GM21423 (cell line): ENCODE measurements around the gene DYNLT5.
"Not testable (repeated sequence)": the region's sequence is repeated elsewhere in the genome, so short reads cannot be mapped to it uniquely, and the experiment has no call there.

Experiments
- ATAC-seq: cut with Tn5 transposase; IDR thresholded peaks from one replicate; pipeline ENCODE4 v1.9.1; 2021; ENCODE audit warnings: mild to moderate bottlenecking, moderate library complexity; ENCODE audit not compliant: unreplicated experiment

DYNLT5 gene

GRCh38 chr1:66752000-66752592 lies at the start of gene DYNLT5:
DYNLT5 (plus strand) TSS chr1:66752459; CDS start chr1:66754659, 2,200 bp downstream.
- peak; percentile 60 for ATAC-seq

GRCh38 chr1:66704177-66704875 lies 47.9 kb upstream of the DYNLT5 start:
- ATAC-seq, result no peak

GRCh38 chr1:66705110-66705509 lies 47.1 kb upstream of the DYNLT5 start:
- ATAC-seq, result no peak

- no peak for ATAC-seq
Measured at GRCh38 chr1:66711420-66711819, 40.8 kb upstream of the DYNLT5 start.

GRCh38 chr1:66712839-66713238 lies 39.4 kb upstream of the DYNLT5 start:
- no peak for ATAC-seq

- ATAC-seq, result no peak
Measured at GRCh38 chr1:66723985-66724384, 28.3 kb upstream of the DYNLT5 start.

- peak; percentile 84 for ATAC-seq
Measured at GRCh38 chr1:66725885-66726665, 26.2 kb upstream of the DYNLT5 start.

- no peak for ATAC-seq
Measured at GRCh38 chr1:66728021-66728420, 24.2 kb upstream of the DYNLT5 start.

GRCh38 chr1:66728716-66729115 lies 23.5 kb upstream of the DYNLT5 start:
- ATAC-seq, result not testable (repeated sequence)

GRCh38 chr1:66729119-66729518 lies 23.1 kb upstream of the DYNLT5 start:
- no peak for ATAC-seq

- no peak for ATAC-seq
Measured at GRCh38 chr1:66729523-66729922, 22.7 kb upstream of the DYNLT5 start.

GRCh38 chr1:66730462-66730861 lies 21.8 kb upstream of the DYNLT5 start:
- ATAC-seq, result no peak

- ATAC-seq, result peak; percentile 40
Measured at GRCh38 chr1:66731170-66731865, 20.9 kb upstream of the DYNLT5 start.

GRCh38 chr1:66732407-66733166 lies 19.7 kb upstream of the DYNLT5 start:
- ATAC-seq, result peak; percentile 78

- peak; percentile 45 for ATAC-seq
Measured at GRCh38 chr1:66733348-66734017, 18.8 kb upstream of the DYNLT5 start.

GRCh38 chr1:66734531-66734930 lies 17.7 kb upstream of the DYNLT5 start:
- ATAC-seq, result not testable (repeated sequence)

- no peak for ATAC-seq
Measured at GRCh38 chr1:66737836-66738235, 14.4 kb upstream of the DYNLT5 start.

GRCh38 chr1:66739401-66740157 lies 12.7 kb upstream of the DYNLT5 start:
- ATAC-seq, result peak; percentile 81

GRCh38 chr1:66745451-66745850 lies 6.8 kb upstream of the DYNLT5 start:
- ATAC-seq, result no peak
